HG02678 (cell line): Measurements from ENCODE around the gene PTPRK.

ENCODE experiments used
- ATAC-seq: cut with Tn5 transposase; IDR thresholded peaks from one replicate; pipeline ENCODE4 v1.9.1; 2021; ENCODE audit warnings: mild to moderate bottlenecking, moderate library complexity; ENCODE audit not compliant: unreplicated experiment

The PTPRK gene

GRCh38 chr6:128099571-128100197 is 420.7 kb downstream of the PTPRK start:
- no peak for ATAC-seq

- peak; percentile 55 for ATAC-seq
These were observed 422.3 kb downstream of the PTPRK start for GRCh38 chr6:128098000-128098581.

GRCh38 chr6:128097009-128097408 is 423.4 kb downstream of the PTPRK start:
- ATAC-seq, result no peak

- ATAC-seq, result no peak
These were observed 425.0 kb downstream of the PTPRK start for GRCh38 chr6:128095362-128095761.

- ATAC-seq, result no peak
These were observed 441.4 kb downstream of the PTPRK start for GRCh38 chr6:128079021-128079420.

- ATAC-seq, result peak; percentile 84
These were observed 442.1 kb downstream of the PTPRK start for GRCh38 chr6:128078276-128078675.

- no peak for ATAC-seq
These were observed 443.6 kb downstream of the PTPRK start for GRCh38 chr6:128076843-128077242.

- no peak for ATAC-seq
These were observed 445.8 kb downstream of the PTPRK start for GRCh38 chr6:128074567-128074966.

GRCh38 chr6:128073389-128073788 is 447.0 kb downstream of the PTPRK start:
- no peak for ATAC-seq

GRCh38 chr6:128071212-128071611 is 449.2 kb downstream of the PTPRK start:
- ATAC-seq, result peak; percentile 83

GRCh38 chr6:128070406-128070805 is 450.0 kb downstream of the PTPRK start:
- no peak for ATAC-seq

GRCh38 chr6:128069188-128069587 is 451.2 kb downstream of the PTPRK start:
- no peak for ATAC-seq

GRCh38 chr6:128068119-128068479 is 452.3 kb downstream of the PTPRK start:
- no peak for ATAC-seq

GRCh38 chr6:128067446-128068118 is 452.8 kb downstream of the PTPRK start:
- ATAC-seq, result no peak

- no peak for ATAC-seq
These were observed 455.3 kb downstream of the PTPRK start for GRCh38 chr6:128065072-128065471.

- no peak for ATAC-seq
These were observed 455.9 kb downstream of the PTPRK start for GRCh38 chr6:128064540-128064895.

GRCh38 chr6:128063850-128064539 is 456.4 kb downstream of the PTPRK start:
- ATAC-seq, result no peak

- ATAC-seq, result no peak
These were observed 457.4 kb downstream of the PTPRK start for GRCh38 chr6:128062882-128063603.

GRCh38 chr6:128057946-128058345 is 462.5 kb downstream of the PTPRK start:
- no peak for ATAC-seq

GRCh38 chr6:128057541-128057940 is 462.9 kb downstream of the PTPRK start:
- ATAC-seq, result no peak

GRCh38 chr6:128053109-128053508 is 467.3 kb downstream of the PTPRK start:
- ATAC-seq, result no peak
